Tibial artery (tissue), 4 donors: ENCODE measurements around the gene TRIM66.
A peak's percentile ranks its signal among the peaks of the same experiment; 100 is the strongest.

ENCODE experiments used
- DNase-seq, 2 donors: peaks; one replicate each; pipeline ENCODE4 v3.0.0-alpha.2; 2019
- H3K27ac ChIP-seq, 2 donors: fragments of 200-600 bp; sonication (generic) in 1 of 2; 1 replicate in 1 of 2; 2 replicates in 1 of 2; pipeline ENCODE4 v1.5.1; 2018 to 2019; ENCODE audit warnings: mild to moderate bottlenecking in 1 of 2
- H3K27me3 ChIP-seq, 2 donors: fragments of 200-600 bp; sonication (generic) in 1 of 2; one replicate each; pipeline versions ENCODE4 v1.5.1 to v1.6.0; 2016 to 2019
- H3K36me3 ChIP-seq, 3 donors: fragments of 200-600 bp; sonication (generic) in 2 of 3; one replicate each; pipeline ENCODE4 v1.5.1; 2016 to 2019; ENCODE audit warnings: mild to moderate bottlenecking in 2 of 3
- H3K4me1 ChIP-seq, 4 donors: fragments of 200-600 bp; sonication (generic) in 2 of 4; 1 replicate in 3 of 4; 2 replicates in 1 of 4; pipeline ENCODE4 v1.5.1; 2016 to 2019
- H3K4me3 ChIP-seq, 2 donors: fragments of 200-600 bp; sonication (generic) in 1 of 2; 1 replicate in 1 of 2; 2 replicates in 1 of 2; pipeline ENCODE4 v1.5.1; 2018 to 2019; ENCODE audit warnings: mild to moderate bottlenecking in 2 of 2
- H3K9me3 ChIP-seq, 3 donors: fragments of 200-600 bp; sonication (generic) in 1 of 3; one replicate each; pipeline ENCODE4 v1.5.1; 2016 to 2019
- CTCF ChIP-seq, 2 experiments: fragments of 200-600 bp in 1 of 2; fragments of 450-650 bp in 1 of 2; IDR thresholded peaks; one replicate each; pipeline ENCODE4 v1.5.1; 2017 to 2019; ENCODE audit warnings: antibody characterized with exemption in 2 of 2, mild to moderate bottlenecking in 1 of 2, moderate library complexity in 1 of 2
- intact Hi-C: fragments of 100-400 bp; cut with DNase I; formaldehyde crosslinking; loops from one replicate; pipeline ENCODE4 v1.15.0; 2023; ENCODE audit warnings: low total_unique reads

TRIM66 gene

GRCh38 chr11:8699903-8700302, 17.4 kb upstream of the TRIM66 start:
- H3K4me1 ChIP-seq: peaks cover 0 to 28% (median 7%) of the 10 kb centered on the region in 4 donors
- peaks cover 50 to 100% (median 79%) of the 10 kb centered on the region in 3 donors for H3K36me3 ChIP-seq
- peak in 1 of 2 donors; percentile 73 for DNase-seq
- no peak for TF ChIP-seq CTCF (IDR thresholded peaks at IDR 0.05)
- intact Hi-C loops: loop anchor here (10.0 kb wide), 1 partner anchor 65 kb away; no protein-coding TSS in a partner anchor
- H3K27me3 ChIP-seq: no peaks in the 10 kb centered on the region
- H3K4me3 ChIP-seq: no peak overlapping the region
- H3K27ac ChIP-seq: peak overlapping the region; percentile 45 to 93
- no peaks in the 10 kb centered on the region for H3K9me3 ChIP-seq

GRCh38 chr11:8698917-8699441, 16.5 kb upstream of the TRIM66 start:
- intact Hi-C loops: no loop called here
- H3K27ac ChIP-seq: peak overlapping the region; percentile 45 to 93
- no peak for TF ChIP-seq CTCF (IDR thresholded peaks at IDR 0.05)

GRCh38 chr11:8698379-8698851, 15.9 kb upstream of the TRIM66 start:
- intact Hi-C loops: no loop called here
- Histone ChIP-seq H3K4me1 (peaks cover 0 to 27% (median 11%) of the 10 kb centered on the region in 4 donors), H3K4me3 (no peak overlapping the region), H3K27me3 (no peaks in the 10 kb centered on the region), H3K27ac (peak overlapping the region; percentile 45 to 93), H3K9me3 (no peaks in the 10 kb centered on the region), H3K36me3 (peaks cover 64 to 100% (median 80%) of the 10 kb centered on the region in 3 donors)
- no peak for TF ChIP-seq CTCF (IDR thresholded peaks at IDR 0.05)
- DNase-seq: peak in 1 of 2 donors; percentile 39

More at GRCh38 chr11:8698917-8699441, 16.5 kb upstream of the TRIM66 start:
- peak in 1 of 2 donors; percentile 56 for DNase-seq
- Histone ChIP-seq H3K9me3 (no peaks in the 10 kb centered on the region), H3K36me3 (peaks cover 59 to 100% (median 80%) of the 10 kb centered on the region in 3 donors), H3K4me3 (no peak overlapping the region), H3K27me3 (no peaks in the 10 kb centered on the region), H3K4me1 (peaks cover 0 to 26% (median 8%) of the 10 kb centered on the region in 4 donors)

GRCh38 chr11:8697054-8697453, 14.6 kb upstream of the TRIM66 start:
- H3K27ac ChIP-seq: no peak overlapping the region
- no peak for TF ChIP-seq CTCF (IDR thresholded peaks at IDR 0.05)
- no peak overlapping the region for H3K4me3 ChIP-seq
- no peak for DNase-seq
- H3K27me3 ChIP-seq: no peaks in the 10 kb centered on the region
- intact Hi-C loops: no loop called here
- H3K4me1 ChIP-seq: peaks cover 0 to 26% (median 12%) of the 10 kb centered on the region in 4 donors
- no peaks in the 10 kb centered on the region for H3K9me3 ChIP-seq
- H3K36me3 ChIP-seq: peaks cover 70 to 100% (median 83%) of the 10 kb centered on the region in 3 donors

- Histone ChIP-seq H3K4me1 (peaks cover 0 to 21% (median 9%) of the 10 kb centered on the region in 4 donors), H3K9me3 (no peaks in the 10 kb centered on the region), H3K36me3 (peaks cover 73 to 81% (median 76%) of the 10 kb centered on the region in 3 donors), H3K27ac (peak overlapping the region; percentile 57 to 69), H3K27me3 (no peaks in the 10 kb centered on the region), H3K4me3 (no peak overlapping the region)
- no peak for TF ChIP-seq CTCF (IDR thresholded peaks at IDR 0.05)
- intact Hi-C loops: no loop called here
- no peak for DNase-seq
These were observed 11.7 kb upstream of the TRIM66 start for GRCh38 chr11:8694137-8694536.
